Inflammatory macrophage (primary cell): ENCODE data around the gene ICOSLG.
"Not testable (repeated sequence)": the region's sequence is repeated elsewhere in the genome, so short reads cannot be mapped to it uniquely, and the experiment has no call there.

ENCODE experiments used
- DNase-seq, 2 donors: peaks; one replicate each; pipeline ENCODE4 v3.0.0-alpha.2; 2020 to 2022

ICOSLG gene

DNA sequence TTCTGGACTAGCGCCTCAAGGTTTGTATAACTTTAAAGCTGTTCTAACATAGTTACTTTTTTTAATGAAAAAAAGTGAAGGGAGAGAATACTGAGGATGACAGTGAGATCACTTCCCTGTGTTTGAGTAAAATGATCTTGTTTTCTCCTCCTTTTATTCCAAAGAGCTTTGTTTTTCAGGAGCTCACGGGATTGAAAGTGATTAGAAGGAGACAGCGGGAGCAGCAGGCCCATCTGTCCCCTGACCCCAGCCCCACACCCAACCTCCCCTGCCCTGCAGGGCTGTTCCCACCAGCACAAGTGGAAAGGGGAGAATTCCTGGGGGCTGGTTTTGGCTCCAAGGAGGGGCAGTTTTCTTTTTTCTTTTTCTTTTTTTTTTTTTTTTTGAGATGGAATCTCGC lies 23.0 kb upstream of the ICOSLG start:
- no peak for DNase-seq

DNA sequence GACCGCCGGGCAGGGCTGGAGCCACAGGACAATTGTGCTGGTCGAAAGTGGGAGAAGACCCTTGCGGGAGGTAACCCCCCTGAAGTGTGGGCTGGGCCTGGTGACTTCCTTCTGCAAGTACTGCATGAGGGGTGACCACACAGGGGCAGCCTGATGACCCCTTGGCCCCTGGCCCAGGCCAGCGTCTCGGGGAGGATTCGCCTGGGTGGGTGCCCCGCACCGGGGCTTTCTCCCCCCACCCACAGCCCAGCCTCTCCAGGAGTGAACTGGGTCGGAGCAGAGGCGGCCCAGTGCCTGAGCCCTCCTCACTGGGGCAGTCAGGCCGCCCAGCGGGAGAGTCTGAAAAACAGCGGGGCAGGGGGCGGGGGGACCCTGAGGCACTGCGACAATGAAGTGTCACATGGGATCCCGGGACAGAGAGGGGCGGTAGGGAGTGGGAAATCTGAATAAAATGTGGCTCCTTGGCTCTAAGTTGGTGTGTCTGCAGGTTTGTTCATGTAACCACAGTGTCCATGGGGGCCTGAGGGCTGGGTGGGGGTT lies 22.5 kb upstream of the ICOSLG start:
- DNase-seq: no peak

DNA sequence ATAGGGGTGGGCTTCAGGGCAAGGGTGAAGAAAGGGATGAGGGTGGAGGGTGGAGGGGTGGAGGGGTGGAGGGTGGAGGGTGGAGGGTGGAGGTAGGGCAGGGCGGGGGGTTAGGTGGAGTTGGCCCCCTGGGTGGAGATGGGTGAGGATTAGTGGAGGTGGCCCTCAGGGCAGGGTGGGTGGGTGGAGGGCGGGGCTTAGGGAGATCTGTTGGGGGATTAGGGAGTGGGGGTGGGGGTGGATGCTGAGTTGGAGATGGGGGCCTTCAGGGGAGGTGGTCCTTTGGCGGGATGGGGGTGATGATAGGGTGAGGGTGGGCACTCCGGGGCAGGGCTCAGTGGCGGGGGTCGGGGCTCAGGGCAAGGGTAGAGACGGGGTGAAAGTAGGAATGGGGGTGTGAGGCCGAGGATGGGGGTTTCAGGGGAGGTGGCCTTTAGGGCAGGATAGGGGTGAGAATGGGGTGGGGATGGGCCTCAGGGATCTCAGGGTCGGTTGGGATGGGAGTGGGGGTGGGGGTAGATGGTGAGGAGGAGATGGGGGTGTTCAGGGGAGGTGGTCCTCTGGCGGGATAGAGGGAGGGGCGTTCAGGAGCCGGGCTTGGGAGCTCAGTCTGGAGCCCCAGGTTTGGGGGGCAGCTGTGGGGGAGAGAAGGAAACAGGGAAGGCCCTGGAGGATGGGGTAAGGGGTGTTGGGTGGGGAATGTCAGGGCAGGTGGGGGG lies 21.8 kb upstream of the ICOSLG start:
- DNase-seq: no peak

DNA sequence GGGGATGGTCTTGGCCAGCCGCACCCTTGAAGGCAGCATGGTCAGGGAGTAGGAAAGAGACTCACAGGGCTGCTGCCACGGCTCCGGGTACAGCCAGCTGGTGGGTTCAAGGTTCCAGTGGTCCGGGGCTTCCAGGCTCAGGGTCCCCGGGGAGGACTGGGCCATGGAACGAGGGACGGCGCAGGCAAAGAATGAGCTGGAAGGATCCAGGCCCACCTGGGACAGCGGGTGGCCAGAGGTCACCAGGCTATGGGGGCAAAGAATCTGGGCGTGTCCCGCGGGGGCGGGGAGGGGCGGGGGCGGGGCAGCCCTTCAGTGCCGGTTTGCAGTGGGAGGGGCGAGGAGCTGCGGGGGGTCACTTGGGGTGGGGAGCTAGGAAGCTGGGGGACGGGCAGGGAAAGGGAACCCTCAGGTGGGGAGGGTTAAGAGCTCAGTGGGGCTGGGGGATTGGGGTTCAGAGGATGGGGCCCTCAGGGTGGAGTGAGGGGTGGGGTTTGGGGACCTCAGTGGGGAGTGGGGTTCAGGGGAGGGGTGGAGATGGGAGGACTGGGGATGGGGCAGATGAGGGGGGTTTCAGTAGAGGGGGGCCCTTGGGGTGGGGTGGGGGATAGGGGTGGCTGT lies 21.0 kb upstream of the ICOSLG start, which contains the start of gene DNMT3L:
DNMT3L (minus strand) TSS at position 223 of the 621 bp plus-strand sequence. CDS start 638 bp downstream, outside the sequence.
- DNase-seq: no peak

DNA sequence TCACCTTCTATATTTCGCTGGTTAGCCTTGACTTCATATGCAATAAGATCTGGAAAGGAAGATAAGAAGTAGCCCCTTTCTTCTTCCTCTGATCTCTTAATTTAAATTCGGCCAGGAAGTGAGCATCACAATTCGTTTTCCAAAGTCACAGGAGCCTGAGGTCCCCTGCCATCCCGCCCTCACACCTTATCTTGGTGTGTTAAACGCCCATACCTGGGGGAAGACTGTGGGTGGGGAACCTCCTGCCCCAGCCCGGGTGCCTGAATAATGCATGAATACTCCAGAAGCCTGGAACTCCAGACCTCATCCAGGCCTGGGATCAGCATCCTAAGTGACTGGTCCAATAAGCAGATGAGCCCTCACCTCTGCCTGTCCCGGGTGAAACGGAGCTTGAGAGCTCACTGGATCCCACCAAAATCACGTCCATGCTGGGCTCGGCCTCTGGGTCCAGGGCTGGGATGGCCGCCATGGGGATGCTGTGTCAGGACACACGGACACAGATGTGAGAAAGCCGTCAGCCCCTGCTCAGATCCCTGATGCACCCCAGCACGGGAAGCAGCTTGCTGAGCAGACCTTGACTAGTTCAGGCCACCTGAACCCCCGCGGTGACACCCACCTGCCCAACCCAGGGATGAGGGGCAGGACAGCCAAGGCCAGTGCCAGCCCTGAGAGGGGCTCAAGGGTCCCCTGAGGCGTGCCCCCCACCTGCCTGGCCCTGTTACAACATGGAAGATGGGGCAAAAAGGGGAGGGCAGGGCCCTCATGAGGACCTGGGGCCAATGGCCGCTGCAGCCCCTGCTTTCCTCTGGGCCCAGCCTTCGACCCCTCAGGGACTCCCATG lies 20.3 kb upstream of the ICOSLG start:
- no peak for DNase-seq

DNA sequence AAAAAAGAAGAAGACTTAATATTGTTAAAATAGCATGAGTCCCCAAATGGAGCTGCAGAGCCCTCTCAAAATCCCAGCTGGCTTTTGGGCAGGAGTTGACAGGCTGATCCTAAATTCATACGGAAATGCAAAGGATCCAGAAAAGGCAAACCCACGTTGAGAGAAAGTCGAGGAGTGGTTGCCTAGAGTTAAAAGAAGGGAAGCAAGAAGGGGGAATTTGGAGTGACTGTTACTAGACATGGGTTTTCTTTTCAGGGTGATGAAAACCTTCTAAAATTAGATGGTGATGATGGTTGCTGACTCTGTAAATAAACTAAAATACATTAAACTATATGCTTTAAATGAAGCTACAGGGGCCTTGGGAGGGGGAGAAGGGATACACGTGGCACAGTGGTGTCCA lies 19.3 kb upstream of the ICOSLG start:
- peak in 1 of 2 donors; percentile 21 for DNase-seq

DNA sequence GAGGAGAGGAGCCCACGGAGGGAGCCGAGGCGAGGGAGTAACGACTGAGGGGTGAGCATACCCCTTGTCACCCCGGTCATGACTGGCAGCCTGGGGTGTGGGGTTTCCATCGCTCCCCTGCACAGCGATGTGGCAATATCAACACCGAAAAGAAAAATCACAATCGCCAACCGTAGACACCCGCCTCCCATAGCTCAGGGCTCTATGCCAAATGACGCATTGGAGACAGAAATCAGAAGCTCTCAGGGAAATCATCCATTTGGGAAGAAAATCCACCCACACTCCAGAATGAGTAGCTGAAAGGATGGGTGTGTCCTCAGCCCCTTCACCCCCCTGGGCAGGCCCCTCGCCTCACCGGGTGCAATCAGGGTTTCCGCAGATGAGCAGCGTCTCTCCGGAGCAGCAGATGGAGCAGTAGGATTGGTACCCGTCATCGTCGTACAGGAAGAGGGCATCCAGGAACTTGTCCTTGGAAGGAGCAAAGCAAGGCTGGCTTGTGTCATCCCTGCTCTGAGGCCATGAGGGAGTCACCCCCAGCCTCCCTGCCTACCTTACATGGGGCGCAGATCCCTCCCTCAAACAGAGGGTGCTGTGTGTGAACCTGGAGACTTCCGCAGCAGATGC lies 18.5 kb upstream of the ICOSLG start:
- no peak for DNase-seq

DNA sequence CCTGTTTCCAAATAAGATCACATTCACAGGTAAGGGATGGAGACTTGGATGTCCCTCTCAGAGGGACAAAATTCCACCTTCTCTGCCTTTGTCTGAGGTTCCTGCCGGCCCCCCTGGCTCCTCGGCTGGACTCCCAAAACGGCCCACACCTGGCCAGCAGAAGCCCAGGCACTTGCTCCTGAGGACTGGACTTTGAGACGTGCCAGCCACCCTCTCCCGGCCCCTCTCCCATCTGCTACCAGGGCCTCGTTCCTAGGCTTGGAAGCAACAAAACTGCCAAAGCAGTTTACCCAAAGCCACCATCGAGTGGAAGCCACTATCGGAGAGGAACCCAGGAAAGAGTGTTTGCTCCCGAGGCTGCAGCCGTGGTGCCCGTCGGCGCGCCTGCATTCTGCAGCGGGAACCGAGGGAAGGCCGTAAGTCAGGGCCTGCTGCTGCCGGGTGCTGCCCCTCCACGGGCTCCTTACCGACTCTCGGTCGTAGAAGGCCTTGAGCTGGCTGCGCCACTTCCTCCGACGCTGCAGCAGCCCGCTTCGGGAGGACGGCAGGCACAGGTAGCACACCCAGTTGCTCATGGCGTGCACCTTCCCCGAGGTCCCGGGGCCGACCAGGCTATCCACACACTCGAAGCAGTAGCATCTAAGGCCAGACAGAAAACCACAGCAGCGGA lies 17.4 kb upstream of the ICOSLG start:
- no peak for DNase-seq

DNA sequence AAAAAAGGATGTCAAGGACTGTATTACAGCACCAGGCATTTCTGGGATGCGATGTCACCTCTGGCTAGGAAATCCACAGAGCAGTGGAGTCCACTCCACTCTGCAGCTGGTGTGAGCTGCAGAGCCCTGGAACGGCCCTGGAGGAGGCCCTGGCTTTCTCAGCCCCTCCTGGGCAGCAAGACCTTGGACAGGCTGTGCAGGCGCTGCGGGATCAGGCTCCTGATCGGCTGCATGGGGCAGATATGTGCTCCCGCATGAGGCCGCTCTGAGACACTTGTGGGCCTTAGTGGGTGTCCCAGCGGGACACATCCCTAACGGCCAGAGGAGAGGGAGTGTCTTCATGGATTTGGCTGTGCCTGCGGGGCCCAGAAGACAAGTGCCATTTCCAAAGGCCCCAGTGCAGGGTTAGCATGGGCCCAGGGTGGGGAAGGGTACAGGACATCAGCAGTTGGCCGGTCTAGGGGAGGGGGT lies 14.8 kb upstream of the ICOSLG start:
- DNase-seq: no peak

DNA sequence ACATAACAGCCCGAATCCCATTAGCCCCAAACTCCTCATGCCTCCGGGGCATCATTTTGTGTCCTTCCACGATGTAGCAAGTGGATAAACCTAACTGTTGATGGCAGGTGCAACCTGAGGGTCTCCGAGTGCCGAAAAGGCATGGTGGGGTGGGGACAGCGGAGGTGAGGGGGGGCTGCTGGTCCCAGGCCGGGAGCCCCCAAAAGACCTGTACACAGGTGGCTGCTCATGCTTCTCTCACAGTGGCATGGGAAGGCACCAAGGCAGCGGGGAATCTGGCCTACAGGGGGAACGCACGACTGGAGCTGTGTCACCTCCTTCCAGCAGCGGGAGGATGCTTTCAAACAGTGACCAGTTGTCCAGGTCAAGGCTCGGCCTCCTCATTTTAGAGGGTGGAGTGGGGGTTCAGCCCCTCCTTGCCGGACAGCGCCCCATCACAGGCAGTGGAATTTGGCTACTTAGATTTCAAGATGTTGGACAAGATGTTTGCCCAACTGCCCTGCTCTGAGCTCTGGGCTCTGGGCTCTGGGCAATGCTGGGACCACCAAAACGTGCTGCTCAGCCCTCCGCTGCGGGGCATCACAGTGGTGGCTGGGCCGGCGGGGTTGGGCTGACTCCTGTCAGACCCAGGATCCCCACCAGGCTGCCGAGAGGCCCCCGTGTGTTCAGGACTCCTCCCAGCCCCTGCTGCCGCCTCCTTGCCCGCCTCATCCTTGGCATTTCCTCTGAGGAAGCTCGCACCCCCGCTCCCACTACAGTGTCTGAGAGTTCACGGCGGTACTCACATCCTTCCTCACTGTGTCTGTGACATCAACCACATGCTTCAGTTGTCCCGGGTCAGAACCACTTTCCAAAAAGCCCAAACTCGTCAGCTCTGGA lies 13.3 kb upstream of the ICOSLG start:
- DNase-seq: peak; percentile 21 to 66

DNA sequence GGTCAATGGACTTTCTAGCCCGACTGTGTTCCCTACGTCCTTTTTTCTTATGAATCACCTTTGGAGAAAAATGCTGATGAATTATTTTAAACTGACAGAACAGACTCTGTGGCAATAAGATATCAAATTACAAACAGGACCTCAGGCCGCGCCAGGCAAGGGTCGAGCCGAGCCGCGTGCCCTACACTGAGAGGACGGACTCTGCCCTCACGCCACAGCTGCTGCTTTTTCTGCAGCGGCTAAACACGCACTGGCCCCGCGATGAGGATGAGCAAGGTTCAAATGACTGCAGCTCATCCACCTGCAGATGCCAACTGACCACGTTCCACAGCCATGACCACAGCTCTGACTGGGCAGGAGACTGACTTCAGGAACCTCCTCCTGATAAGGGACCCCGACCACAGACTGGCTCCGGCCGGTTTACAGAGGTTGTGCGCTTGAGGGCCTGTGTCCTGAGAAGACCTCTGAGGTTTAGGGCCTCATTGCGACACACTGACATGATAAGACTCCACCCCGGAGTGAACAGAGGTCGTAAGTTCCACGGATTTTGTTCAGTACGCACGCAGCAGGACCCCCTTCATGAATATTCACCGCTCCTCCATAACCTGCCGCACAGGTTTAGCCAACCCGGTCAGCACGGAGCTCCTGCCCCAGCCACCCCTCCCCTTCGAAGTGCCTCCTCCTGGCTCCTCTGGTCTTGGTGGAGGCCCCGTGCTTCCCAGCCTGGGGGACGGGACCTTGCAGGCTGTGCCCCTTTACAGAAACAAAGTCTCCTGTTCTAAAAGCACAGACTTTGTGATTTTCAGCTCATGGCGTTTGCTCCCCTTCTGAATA lies 8.7 kb upstream of the ICOSLG start:
- DNase-seq: not testable (repeated sequence)

DNA sequence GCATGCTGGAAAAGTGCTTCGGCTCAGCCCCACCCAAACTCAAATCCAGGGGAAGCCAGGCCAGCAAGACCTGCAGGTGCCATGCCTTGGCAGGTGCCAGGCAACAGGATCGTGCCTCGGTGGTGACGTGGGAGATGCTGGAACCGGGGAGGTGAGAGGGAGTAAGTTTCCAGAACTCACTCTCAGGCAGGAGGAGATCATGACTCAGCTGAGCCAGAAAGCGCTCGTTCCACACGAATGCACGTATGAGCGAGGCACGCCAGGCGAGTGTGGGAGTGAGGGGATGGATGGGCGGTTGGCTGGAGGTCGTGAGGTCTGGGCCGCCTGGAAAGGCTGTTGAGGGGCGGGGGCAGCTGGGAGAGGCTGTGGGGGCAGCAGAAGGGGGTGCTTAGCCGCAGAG lies 7.2 kb upstream of the ICOSLG start:
- DNase-seq: not testable (repeated sequence)

DNA sequence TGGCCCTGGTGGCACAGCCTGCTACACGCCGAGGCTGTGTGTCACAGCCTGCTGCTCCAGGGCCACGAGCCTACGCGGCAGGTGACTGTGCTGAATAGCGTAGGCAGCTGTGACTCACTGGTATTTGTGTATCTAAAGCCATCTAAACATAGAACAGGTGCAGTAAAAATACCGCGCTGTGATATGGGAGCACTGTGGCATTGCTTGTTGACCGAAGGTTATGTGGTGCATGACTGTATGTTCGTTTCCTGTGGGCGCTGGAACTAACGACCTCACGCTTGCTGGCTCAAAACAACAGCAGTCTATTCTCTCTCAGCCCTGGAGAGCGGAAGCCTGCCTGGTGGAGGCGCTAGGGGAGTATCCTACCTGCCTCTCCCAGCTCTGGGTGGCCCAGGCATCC lies 3.2 kb upstream of the ICOSLG start:
- not testable (repeated sequence) for DNase-seq

DNA sequence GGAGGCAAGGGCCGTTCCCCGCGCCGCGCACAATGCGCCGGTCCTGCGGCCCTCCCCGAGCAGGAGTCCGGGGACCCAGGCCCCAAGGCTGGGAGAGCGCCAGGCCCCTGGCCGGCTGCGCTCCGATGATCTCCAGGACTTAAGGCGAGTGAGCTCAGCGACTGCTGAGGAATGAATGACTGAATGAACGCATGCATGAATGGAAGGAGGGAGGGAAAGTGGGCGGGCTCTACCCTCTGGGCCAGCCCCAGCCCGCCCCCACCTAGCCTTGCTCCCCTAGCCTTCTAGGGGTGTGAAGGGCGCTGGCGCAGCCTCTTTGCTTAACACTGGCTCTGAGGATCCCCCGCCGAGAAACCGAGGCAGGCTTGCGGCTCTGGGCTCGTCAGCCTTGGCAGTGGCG lies 538 bp upstream of the ICOSLG start:
- DNase-seq: not testable (repeated sequence)

DNA sequence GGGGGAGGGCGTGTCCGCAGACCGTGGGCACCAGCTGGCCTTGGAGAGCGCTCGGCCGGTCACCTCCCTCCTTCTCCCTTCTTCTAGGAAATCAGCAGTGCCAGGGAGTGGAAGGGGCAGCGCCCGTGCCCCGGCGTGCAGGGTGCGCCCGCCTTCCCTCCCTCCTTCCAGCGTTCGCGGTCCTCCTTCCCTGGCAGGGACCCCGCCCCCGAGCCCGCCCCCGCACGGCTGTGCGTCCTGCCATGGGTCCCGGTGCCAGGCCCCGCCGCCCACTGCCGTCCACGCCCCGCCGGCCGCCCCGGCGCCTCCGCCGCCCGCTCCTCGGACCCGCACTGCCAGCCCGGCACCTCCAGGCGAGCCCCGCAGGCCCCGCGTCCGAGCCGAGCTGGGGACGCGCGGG lies 390 bp downstream of the ICOSLG start:
- DNase-seq: not testable (repeated sequence)

DNA sequence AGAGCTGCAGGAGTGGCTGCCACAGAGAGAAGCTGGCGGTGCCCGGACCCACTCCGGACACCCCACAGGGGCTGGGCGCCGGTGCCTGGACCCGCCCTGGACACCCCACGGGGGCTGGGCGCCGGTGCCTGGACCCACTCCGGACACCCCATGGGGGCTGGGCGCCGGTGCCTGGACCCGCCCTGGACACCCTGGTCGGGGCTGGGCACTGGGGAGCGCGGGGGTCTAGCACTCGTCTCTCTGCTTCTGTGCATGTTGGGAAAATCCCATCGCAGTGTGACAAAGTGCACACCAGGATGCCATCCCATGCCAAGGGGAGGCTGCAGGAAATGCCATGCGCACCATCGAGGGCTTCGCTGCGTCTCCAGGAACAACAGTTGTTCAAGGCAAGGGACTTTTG lies 11.2 kb downstream of the ICOSLG start:
- DNase-seq: not testable (repeated sequence)

DNA sequence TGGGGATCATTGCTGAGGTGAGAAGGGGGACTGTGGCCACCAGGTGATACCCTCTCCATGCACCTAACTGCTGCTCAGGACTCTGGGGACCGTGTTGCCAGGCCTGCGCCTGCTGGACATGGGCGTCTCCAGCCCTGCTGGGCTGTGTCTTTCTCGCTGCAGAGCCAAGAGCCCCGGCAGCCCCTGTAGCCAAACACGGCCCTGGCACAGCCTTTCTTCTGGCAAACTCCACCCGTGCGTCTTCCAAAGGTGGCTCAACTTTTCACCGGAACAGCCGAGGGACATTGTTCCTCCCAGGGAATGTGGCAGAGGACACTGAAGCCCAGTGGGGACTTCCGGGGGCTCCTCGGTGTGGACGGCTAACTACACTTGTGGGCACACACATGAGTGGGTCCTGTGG lies 12.6 kb downstream of the ICOSLG start:
- DNase-seq: not testable (repeated sequence)

DNA sequence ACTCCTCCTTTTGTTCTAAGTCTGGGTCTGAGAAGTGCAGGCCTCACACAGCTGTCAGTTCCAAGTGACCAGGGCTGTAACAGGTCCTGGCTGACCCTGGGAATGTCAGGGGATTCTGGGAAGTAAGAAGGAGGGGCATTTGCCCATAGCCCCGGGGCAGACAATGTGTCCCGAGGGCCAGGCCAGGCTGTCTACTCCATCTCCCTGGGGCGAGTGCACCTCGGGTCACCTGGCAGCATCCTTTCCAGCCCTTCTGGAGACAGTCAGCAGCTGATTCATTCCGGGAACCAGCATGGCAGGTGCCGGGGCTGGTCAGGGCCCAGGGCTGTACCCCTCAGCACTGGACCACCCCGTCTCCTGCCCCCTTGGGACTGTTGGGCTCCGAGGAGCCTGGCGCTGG lies 13.1 kb downstream of the ICOSLG start:
- DNase-seq: not testable (repeated sequence)

DNA sequence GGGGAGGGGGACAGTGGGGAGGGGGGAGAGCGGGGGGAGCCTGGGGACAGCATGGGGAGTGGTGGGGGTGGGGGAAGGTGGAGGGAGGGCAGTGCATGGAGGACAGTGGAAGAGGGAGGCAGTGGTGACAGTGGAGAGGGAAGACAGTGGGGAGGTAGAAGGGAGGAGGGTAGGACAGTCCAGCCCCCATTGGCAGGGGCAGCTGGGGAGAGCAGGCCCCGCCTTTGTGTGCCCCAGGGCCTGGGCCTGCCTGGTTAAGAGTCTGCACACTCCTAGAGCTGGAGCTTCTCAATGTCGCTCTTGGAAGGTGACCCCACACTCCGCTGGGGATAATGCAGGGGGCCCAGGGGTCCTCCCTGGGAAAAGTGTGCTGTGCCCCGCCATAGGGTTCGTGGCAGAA lies 15.1 kb downstream of the ICOSLG start:
- DNase-seq: not testable (repeated sequence)

DNA sequence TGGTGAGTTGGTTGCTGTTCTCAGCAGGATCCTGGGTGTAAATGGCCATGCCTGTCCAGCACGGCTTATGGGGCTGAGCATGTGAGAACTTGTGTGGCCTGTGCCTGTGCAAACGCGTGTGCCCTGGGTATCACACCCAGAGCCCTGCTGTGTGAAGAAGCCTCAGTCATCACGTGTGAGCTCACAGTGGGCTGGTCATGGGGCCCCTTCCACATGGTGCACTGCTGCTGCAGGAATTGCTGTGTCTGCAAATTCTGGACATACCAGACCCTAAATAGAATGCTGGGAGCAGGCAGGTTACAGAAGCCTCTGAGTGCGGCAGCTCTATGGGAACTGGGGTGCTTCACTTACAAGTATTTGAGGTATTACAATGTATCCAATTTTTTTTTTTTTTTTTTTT lies 17.4 kb downstream of the ICOSLG start:
- DNase-seq: not testable (repeated sequence)
